H4 (cell line): ENCODE data around the gene TMOD1. TPM values are rescaled to one million over a fixed set of nuclear protein-coding genes. Genes with fewer than 3 reads are reported as not detected.

Experiments used
- DNase-seq: peaks from one replicate; pipeline ENCODE4 v3.0.0-alpha.2; 2015; ENCODE audit warnings: low spot score
- total RNA-seq: library from RNA; depleted of rRNA; stranded (reverse); fragments of >200 nt; shearing (Covaris generic); gene quantifications from 2 replicates; pipeline ENCODE4 v1.2.3, GENCODE V29; 2014

The TMOD1 gene
- total RNA-seq, 1 experiment from 2014 or later, result 1.8 TPM

DNA sequence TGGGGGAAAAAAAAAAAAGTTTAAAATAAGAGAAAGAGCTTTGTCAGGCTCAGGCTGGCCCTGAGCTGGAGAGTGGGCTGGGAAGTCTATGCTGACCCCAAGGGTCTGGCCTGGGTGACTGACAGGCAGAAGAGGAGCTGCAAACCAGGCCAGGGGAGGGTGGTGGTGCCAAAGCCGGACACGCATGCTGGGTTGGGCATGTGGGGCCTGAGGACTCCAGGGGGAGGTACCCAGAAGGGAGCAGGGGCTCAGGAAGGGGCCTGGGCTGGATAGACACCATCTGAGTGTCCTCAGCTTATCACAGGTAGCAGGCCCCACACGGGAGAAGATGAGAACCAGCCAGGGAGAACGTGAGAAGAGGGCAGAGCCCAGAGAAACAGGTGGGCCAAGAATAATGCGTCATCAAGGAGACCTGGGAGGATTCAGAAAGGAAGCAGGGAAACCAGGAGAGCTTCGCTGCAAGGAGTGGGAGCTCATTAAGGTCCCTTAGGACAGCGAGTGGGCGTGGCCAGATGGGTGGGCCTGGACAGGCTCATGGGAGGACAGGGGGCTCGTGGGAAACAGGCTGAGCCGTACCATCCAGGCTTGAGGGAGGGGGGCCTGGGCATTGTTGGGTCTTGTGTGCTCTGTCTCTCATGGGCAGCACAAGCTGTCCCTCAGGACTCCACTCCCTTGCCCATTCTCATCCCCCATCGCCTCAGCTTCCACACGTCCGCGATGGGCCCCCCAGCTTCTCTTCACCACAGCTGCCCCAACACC, 16.0 kb downstream of the TMOD1 start:
- no peak for DNase-seq

DNA sequence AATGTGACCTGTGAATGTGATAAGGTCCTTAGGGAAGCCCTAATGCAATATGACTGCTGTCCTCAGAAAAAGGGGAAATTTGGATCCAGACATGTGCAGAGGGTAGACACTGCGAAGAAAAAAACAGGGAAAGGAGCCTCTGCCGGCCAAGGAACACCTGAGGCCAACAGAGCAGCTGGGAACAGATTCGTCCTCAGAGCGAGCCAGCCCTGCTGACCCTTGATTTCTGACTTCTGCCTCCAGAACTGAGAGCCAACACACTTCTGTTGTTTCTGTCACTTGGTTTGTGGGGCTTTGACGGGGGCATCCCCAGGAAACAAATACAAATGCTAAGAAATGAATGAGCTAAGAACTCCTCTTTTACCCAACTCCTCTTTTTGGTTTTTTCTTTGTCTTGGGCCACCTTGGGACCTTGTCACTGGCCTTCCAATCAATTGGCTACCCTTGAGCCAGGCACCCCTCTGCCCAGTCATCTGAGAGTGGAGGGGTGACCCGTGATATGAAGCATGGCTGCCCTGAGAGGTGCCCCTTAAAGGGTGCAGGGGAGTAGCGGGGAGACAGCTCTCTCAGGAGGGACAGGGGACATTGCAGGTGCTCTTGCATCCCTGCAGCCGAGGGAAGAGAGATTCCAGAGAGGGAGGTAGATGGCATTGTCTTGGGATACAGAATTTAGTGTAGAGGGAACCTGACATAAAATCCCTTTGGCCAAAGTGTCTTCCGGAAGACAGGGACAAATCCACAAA, 16.9 kb downstream of the TMOD1 start:
- DNase-seq, result no peak

DNA sequence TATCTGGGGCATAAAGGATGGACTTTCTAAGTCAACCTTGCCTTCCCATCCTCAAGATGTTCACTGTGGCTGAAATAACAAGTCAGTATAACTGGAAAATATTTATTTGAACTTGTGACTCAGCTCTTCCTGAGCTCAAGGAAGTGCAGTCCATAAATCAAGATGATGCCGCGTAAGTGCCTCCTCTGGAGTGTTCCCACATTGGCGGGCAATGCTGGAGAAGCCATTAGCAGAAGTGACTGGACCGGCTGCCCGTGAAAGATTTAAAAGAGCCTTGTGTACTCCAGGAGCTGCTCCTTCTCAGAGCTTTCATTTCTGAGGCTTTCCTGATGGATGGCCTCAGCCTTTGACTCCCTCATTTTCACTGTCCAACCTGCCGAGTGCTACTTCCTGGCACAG, 17.4 kb downstream of the TMOD1 start:
- peak; percentile 70 for DNase-seq

DNA sequence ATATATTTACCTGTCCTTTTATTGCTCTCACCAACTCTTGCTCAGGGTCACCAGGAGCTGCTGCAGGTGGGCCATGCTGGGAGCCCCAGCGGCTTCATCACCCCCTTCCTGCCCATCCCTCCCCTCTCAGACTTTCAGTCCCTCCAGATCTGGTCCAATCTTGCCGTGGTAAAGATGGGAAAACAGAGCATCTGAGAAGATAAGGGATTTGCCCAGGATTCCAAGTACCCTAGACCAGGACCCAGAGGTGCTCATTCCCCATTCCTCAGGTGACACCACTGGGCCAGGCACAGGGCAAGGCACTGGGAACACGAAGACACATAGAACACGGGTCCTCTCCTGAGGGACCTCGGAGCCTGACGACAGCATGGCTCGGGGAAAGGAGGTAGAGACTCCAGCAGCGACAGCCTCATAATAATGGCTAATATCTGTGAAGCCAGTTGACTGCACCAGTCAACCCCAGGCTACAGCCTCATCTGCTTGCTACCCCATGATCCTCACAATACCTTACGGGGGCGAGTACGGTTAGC, 18.0 kb downstream of the TMOD1 start:
- DNase-seq, result no peak

DNA sequence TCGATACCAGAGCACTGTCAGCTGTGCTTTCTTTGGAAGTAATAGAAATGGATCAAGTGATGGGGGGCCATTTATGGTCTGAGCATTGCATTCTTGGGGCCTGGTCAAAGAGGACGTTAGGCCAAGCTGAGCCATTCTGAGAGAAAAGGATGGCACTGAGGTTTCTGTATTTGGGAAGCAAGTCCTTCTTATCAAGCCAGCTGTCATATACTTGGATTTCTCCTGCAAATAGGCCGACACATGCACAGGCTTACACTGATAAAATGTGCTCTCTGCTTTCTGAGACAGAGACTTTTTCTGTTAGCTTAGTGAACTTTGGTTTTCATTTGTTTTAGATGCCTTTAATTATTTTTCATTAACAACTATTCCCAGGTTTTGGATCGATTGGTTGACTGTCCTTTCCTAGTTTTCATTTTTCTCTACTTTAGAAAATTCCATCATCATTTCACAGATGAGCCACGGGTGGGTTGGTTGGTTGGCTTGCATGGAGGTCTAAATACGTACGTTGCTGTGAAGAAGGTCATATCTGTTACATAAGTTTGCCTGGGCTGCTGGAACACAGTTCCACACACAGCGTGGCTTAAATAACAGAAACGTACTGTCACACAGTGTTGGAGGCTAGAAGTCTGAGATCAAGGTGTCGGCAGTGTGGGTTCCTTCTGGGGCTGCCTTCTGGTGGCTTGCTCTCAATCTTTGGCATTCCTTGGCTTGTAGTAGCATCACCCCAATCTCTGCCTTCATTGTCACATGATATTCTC, 20.3 kb downstream of the TMOD1 start:
- no peak for DNase-seq

DNA sequence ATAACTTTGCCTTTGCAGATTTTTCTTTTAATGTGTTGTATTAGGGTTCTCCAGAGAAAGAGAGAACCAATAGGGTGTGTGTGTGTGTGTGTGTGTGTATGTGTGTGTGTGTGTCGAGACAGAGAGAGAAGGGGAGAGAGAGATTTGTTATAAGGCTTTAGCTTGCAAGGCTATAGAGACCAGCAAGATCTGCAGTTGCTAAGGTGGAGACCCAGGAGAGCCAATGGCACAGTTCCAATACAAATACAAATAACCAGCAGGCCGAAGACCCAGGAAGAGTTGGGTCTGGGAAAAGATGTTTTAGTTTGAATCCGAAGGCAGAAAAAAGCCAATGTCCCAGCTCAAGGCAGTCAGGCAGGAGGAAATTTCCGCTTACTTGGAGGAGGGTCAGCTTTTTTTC, 23.0 kb downstream of the TMOD1 start:
- no peak for DNase-seq

DNA sequence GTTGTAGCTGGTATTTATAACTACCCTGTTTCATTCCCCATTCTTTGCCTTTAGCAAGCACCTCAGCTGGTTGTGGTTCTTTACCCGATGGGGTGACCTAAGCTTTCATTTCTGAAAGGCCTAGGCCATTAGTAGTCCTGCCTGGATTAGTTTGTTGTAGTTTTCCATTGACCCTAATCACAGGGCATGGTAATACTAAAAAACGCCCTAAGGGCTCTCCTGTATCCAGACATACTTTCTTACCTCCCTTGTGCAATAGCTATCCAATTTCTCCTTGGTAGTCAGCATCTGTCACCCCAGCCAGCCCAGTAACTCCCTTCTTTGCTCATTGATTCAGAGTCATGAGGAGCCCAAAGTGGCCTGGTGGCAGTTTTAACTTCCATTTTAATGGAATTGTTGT, 24.0 kb downstream of the TMOD1 start:
- peak; percentile 60 for DNase-seq

DNA sequence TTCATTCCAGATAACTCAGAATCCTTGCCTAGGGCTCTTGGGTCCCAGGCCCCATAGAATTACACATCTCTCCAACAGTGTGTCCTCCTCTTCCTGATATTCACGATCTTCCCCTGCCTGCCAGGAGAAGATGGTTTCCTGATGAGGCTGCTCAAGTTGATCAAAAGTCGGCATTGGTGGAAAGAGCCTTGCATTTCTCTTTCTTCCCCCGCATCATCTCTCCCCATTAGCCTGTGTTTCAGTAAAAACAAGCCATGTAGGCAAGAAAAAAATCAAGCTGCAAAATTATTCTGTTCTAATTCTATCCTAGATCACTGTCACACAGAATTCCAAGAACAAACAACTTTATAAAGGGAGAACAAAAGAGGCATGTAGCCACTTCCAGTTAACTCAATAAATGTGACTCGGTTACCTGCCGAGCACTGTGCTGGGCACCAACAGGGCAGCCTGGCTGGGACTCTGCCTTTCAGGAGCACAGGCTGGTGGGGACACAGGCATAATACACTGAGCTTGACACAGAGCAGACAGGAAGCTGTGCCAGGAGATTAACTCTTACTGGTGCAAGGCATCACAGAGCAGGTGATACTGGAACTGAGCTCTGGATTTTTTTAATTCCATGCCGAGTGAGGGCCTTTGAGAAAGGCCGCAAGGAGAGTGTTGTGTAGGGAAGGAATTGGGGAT, 25.6 kb downstream of the TMOD1 start:
- no peak for DNase-seq

DNA sequence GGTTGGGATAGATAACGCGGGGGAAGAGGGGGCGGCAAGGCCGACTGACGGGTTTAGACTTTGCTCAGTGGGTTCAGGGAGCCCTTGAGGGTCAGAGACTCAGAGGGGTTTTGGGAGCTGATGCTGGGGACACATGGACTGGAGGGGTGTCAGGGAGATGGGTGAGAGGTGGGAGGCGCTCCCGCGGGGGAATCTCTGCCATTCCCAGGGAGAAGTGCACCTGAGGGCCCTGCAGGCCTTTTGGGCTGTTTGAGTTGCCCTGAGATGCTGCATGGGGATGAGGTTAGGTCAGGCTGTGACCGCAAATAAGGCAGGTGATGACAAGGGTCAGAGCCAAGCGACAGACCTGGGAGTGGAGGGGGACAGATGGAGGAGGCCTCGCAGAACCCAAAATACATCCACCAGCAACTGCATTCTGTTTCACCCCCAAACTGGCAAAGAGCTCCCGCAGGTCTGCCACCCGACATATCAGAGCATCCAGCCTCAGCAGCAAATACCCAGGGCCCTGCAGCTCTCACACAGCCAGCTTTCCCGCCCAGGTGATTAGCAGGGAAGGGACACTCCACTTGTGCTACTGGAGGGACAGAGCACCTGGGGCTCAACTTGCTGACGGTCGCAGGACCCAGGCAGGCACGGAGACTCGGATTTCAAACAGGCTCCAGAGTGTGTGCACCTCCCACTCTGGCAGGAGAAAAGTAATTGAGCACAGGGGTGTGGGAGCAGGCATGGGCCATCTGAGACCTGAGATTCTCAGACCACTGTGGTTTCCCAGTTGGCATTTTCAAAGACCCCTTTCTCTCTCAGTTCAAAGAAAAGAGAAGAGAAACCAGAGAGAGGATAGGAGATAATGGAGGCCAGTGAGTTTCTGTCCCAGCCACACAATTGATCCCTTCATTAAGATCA, 26.4 kb downstream of the TMOD1 start:
- no peak for DNase-seq

DNA sequence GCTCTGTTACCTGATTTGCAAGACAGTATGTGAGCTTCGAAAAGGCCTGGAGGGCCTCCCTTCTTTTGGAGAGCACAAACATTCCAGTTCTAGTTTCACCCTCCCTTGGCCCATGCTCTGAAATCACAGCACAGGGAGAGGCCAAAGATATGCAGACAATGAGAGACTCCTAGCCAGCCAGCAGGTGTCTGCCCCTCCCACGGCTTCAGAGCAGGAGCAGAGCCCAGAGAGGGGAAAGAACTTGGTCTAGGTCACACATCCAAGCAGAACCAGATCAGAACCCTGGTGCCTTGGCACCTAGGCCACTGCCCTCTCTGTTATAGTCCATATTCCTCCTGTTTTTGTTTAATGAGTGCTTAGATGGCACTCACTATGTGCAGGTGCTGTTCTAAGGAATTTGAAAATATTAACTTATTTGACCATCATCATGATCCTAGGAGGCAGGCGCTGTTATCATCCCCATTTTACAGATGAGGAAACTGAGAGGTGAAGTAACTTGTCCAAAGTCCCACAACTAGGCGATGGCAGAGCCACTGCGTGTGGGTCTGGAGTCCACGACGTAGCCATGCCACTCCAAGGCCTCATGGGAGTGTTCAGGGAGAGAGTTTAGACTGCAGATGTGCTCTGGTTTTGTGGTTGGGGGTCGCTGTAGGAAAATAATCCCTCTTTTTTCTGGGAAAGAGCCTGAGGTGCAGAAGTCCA, 27.2 kb downstream of the TMOD1 start:
- DNase-seq, result no peak

DNA sequence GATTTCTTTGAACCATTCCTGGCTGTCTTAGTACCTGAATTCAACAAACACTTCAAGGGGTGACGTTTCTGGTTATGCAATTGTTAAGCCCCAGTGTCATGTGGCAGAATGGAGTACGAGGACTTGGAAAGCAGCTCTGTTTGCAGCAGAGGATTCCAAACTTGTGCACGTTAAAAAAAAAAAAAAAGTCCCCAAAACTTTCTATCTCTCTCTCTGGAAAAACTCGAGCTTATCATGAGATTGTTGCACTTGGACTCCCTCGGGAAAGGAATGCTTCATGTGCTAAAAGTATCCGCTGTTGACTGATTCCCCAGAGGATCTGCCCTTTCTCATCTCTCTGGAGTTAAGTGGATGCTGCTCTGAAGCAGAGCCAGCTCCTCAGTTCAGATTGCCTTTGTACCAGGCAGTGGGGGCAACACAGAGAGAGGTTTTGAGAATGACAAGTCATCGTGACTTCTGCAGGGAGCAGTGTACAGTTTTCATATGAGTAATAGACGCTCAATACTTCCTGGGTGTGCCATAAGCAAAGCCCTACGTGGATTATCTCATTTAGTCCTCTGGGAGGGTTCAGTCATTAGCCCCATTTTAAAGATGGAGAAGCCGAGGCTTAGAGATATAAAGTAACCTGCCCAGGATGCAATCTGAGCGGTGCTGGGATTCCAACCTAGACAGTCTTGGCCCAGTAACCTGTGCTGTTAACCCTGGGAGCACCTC, 28.1 kb downstream of the TMOD1 start:
- DNase-seq, result peak; percentile 48

DNA sequence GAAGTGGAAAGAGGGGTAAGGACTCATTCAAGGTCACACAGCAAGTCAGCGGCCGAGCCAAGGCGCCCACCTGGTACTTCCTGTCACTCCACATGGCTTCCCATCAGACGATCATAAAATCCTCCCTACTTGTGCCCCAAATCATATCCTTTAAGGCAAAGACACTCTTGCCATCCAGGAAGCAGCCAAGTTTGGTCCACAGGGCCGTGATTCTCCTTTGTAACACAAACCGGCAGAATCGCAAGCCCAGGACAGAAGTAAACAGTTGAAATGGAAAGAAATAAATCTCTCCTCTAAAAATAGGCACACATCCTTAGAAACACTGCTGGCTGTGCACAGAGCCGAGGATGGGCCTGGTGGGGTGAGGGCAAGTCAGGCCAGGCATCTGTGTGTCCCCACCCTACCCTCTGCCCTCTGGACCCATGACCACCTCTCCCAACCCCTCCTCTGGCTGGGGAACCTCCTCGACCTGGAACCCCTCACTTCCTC, 30.5 kb downstream of the TMOD1 start:
- DNase-seq, result no peak

DNA sequence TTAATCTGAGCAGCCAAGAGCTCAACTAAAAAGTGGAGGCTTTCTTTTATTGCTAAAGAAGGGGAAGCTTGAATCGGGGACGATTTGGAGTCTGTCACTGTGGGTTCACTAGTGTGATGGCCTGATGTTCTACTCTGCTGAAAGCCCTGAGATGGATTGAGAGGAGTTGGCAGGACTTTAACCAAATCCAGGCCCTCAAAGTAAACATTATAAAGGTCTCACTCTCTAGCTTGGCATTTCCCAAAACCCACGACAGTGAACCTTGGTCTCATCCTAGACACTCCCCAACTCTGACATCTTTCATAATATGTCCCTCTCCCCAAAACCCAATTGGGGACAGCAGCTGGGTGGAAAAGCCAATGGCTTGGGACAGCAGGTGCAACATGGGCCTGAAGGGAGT, 32.7 kb downstream of the TMOD1 start:
- no peak for DNase-seq

DNA sequence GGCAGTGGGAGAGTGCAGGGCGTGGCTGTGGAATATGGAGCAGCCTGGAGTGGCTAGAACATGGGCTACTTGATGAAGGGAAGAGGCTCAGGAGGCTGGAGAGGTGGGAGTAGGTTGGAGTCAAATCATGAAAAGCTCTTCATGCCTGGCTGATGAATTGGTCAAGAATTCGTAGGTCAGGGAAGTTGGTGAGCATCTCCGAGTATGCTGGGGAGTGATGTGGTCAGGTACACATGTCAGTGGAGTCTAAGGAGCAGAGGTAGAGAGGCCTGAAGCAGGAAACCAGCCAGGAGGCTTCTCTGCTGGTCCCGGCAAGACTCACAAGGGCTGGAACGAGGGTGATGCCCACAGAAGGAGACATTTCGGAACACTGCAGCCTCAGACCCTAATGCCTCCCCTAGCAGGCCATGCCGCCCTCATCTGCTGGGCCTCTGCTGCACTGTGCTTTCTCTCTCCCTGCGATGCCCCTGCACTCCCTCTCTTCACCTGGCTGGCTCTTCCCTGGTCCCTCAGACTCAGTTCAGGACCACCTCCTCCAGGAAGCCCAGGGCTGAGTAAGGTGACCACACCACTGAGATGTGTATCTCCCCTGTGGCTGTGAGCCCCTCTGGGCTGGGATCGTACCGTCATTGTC, 33.6 kb downstream of the TMOD1 start:
- DNase-seq, result no peak

DNA sequence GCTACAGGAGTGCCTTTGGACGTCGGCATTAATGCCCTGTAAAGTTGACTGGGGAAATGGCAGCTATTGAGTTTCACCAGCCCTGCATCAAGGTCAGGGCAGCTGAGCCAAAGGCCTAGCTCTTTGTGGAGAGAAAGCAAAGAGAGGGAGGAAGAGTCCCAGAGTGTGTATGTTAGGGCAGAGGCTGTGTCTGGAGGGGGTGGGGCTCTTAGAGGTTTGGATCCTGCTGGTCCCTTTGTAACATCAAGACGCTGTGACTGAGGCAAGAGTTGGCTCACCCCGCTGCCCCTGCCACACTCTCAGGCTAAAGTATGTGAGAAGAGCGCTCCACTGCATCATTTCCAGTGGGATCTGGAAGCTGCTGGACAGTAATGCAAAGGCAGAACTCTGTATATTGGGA, 34.3 kb downstream of the TMOD1 start:
- no peak for DNase-seq

DNA sequence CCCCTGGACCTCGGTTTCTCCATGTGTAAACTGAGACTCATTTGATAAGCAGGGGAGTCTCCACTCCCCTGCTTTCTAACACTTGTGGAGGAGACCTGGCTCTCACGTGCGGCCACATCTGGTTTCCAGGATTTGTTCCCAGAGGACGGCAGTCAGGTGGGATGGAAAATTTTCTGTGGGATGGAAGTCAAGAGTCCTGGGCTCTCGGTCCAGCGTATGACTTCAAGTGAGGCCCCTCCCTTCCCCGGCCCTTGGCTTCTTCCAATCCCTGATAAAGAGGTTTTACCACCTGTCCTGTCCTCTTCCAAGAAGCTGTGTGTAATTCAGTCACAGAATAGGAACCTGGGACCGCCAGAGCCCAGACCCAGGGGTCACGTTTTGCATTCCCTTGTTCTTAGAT, 35.0 kb downstream of the TMOD1 start:
- no peak for DNase-seq

DNA sequence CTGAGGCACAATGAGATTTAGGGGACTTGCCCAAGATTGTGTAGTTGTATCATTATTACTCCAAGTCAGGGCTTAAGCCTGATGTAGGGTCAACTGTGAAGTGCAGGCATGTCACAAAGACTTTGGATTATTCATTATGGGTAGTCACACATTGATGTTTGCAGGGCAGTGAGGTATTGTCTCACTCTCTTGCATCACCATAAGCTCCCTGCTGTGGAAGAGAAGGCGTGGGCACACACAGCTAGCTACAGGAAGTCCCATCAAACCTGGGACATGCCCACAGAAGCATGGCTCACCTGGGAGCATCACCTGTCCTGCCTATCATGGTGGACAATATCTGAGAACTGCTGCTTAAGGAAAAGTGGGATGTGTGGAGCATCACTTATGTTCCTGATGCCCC, 42.1 kb downstream of the TMOD1 start:
- DNase-seq, result no peak

DNA sequence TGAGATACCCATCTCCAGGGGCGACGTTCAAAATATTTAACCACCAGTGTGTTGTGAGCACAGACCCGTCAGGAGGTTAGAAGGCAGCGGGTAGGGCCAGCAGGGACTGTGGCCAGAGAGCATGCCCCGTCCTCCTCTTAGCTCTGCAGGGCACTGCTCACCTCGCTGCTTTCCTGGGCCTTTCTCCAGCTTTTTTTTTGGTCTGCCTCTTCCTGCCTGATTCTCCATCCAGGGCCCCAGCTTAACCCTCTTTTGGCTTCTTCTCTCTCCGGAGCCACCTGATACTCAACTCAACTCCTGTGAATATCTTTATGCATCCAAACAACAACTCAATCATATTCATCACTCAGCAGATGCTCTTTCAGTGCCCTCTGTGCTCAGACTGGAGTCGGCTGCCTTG, 44.0 kb downstream of the TMOD1 start:
- no peak for DNase-seq
